Left lobe of liver (tissue), 2 donors: ENCODE data around the gene LIPK. TPM values are rescaled to one million over a fixed set of nuclear protein-coding genes. Genes with fewer than 3 reads are reported as not detected.
"Not testable (repeated sequence)": the region's sequence is repeated elsewhere in the genome, so short reads cannot be mapped to it uniquely, and the experiment has no call there.

Experiments used
- ATAC-seq: fragments of 200-7000 bp; cut with Tn5 transposase; one replicate; pipeline ENCODE4 v1.9.1; 2020; ENCODE audit warnings: mild to moderate bottlenecking, moderate library complexity
- DNase-seq: peaks from one replicate; pipeline ENCODE4 v3.0.0-alpha.2; 2020; ENCODE audit warnings: low spot score
- total RNA-seq: library from RNA; stranded (reverse); gene quantifications from one replicate; pipeline ENCODE4 v1.2.1, GENCODE V29; 2021
- donor health status: DM: no; HTN: no; CAD: no; lungs with moderate emphysema.
- donor health status: DM: no; HTN: yes; CAD: no.

Gene LIPK
- total RNA-seq, 1 donor from 2014 or later = not detected

- DNase-seq (no peak), ATAC-seq (no peak)
Measured at GRCh38 chr10:88715517-88715916, 9.5 kb downstream of the LIPK start.

GRCh38 chr10:88721392-88721791, 15.3 kb downstream of the LIPK start:
- ATAC-seq = no peak
- DNase-seq = no peak

DNA sequence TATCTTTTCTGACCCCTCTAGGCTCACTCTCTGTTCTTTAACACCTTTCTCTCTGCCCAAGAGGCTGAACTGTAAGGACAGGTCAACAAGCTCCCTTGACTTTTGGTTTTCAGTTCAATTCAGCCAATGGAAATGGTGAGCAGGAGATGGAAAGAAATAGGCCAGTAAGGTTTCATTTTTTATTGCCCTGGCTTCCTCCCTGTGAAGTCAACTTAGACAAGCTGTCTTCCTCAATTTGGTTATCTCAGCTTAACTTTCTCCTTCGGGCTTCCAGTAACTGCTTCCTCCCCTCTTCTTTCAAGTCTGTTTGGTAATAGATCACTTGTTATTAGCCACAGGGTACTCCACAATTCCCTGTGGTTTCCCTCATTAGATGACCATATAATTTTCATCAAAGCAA, 19.7 kb downstream of the LIPK start:
- DNase-seq (no peak), ATAC-seq (no peak)

DNA sequence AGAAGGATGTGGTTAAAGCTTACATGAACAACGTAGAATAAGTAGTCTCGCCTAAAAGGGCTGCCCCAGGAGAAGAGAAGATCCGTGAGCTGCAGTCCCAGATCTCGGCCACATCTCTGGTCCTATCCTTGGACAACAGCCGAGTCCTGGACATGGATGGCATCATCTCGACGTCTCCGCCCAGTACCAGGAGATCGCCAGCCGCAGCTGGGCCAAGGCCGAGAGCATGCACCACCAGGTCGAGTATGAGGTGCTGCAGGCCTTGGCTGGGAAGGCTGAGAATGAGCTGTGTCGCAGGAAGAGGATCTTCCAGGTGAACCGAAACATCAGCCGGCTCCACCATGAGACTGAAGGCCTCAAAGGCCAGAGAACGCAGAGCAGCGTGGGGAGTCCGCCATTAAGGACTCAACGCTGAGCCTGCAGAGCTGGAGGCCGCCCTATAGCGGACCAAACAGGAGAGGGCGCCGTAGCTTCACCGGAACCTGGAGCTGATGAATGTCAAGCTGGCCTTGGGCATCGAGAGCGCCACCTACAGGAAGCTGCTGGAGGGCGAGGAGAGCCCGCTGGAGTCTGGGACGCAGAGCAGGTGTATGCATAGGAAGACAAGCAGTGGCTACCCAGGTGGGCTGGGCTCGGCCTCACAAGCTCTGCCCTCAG, 22.2 kb downstream of the LIPK start:
- DNase-seq (no peak), ATAC-seq (no peak)

DNA sequence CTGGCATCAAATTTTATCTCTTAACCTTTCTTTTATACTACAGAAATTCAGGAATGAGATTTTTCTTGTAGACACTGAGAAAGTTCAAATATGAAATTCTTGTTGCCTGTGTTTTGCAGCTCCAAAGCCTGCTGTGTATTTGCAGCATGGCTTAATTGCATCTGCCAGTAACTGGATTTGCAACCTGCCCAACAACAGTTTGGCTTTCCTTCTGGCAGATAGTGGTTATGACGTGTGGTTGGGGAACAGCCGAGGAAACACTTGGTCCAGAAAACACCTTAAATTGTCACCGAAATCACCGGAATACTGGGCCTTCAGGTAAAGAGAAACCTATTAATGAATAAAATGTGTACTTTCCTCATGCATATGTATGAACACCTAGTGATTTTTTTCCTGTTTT, 24.8 kb downstream of the LIPK start:
- ATAC-seq (no peak), DNase-seq (no peak)

GRCh38 chr10:88731296-88731695, 25.2 kb downstream of the LIPK start:
- no peak for ATAC-seq
- no peak for DNase-seq

DNA sequence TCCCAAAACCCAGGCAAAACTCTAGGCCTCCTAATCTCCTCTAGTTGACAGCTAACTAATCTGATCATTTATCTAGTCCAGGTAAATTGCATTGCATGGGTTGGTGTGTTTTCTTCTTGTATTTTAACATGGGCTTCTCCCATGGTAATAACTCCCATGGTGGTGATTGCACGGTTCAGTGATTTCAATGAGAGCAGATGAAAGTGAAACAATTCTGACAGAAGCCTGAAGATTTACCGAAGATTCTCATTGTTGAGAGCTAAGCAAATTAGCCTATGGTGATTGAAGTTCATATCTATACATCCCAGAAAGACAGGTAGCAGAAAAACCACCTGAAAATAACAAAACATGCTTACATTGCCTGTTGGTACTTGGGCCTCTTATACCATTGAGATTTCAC, 27.2 kb downstream of the LIPK start:
- ATAC-seq = no peak
- DNase-seq = no peak

- DNase-seq (no peak), ATAC-seq (no peak)
Measured at GRCh38 chr10:88735661-88736060, 29.6 kb downstream of the LIPK start.

GRCh38 chr10:88741921-88742320, 35.9 kb downstream of the LIPK start:
- ATAC-seq, DNase-seq: not testable (repeated sequence)

DNA sequence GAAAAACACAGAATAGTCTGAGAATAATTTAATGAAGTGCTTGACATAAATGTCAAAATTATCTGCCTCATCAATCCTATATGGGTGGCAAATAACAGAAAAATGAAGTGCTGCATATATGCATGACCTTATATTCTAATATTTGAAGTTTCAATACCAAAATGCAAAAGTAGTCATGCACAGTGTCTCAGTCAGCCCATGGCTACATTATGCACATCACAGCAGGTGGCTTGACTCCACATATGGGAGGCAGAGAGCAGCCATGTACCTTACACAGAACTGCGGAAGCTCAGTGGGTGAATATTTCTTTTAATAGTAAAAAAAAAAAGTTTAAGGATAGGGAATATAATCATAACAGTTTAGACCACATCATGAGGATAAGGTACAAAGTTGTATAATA, 36.4 kb downstream of the LIPK start:
- ATAC-seq (no peak), DNase-seq (no peak)

- ATAC-seq (no peak), DNase-seq (no peak)
Measured at GRCh38 chr10:88744002-88744401, 38.0 kb downstream of the LIPK start.

- ATAC-seq (no peak), DNase-seq (no peak)
Measured at GRCh38 chr10:88745633-88746032, 39.6 kb downstream of the LIPK start.

GRCh38 chr10:88754287-88754686, 48.2 kb downstream of the LIPK start:
- no peak for ATAC-seq
- no peak for DNase-seq

DNA sequence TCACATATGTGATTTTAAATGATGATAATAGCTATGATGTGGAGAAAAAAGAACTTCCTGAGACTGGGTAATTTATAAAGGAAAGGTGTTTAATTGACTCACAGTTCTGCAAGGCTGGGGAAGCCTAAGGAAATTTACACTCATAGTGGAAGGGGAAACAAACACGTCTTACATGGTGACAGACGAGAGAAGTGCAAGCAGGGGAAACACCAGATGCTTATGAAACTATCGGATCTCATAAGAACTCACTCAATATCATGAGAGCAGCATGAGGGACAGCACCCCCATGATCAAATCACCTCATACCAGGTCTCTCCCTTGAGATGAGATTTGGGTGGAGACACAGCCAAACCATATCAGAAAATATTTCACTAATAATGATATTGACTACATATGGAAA, 49.7 kb downstream of the LIPK start:
- DNase-seq (no peak), ATAC-seq (no peak)

GRCh38 chr10:88756660-88757059, 50.6 kb downstream of the LIPK start:
- DNase-seq (no peak), ATAC-seq (no peak)

GRCh38 chr10:88759366-88760101, 53.5 kb downstream of the LIPK start, which contains the start of gene LIPN:
Gene LIPN, plus strand, starts transcription at chr10:88760020. Its CDS starts 1,386 bp downstream, at chr10:88761406.
- ATAC-seq (no peak), DNase-seq (no peak)

DNA sequence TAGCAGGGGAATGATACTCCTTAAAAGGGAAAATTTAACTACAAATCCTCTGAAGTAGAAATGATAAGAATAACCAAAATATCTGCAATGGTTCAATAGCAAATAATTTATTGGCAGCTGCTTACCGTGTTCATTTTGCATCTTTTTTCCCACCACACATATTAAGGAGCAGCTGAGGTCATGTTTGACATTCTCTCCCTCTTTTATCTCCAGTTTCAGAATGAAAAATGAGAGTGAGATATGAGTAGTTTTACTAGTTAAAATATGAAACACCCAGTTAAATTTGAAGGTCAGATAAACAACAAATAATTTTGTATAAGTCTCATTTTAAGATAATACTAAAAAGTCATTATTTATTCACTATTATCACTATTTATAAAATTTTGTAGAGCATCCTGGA, 56.9 kb downstream of the LIPK start:
- DNase-seq = no peak
- ATAC-seq = no peak

DNA sequence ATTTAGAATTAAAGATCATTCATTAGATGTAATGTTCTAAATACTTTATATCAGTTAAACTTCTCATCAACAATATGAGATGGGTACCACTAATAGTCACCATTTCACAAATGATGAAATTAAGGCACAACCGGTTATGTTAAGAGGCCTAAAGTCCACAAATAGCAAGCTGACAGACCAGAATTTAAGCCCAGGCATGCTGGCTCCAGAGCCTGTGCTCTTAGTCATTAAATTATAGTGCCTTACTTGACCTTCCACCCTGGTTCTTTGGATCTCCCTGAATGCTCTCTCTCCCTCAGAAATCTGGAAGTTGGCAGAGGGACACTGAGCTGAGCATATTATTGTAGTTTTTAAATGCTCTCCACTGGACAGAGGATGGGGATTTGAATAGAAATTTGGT, 57.4 kb downstream of the LIPK start:
- no peak for DNase-seq

DNA sequence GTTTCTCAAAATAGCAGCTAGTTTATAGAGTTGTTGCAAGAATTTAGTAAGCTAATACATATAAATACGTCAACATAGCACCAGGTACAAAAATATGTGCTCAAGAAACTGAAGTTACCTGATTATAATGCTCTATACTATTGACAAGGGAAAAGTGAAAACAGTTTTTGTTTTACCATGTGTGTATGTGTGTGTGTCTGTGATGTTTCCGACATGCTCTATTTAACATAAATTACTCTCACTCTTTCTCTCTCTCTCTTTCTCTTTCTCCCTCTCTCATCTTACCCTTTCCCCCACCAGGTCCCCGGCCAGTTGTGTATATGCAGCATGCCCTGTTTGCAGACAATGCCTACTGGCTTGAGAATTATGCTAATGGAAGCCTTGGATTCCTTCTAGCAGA, 58.1 kb downstream of the LIPK start:
- no peak for DNase-seq
- no peak for ATAC-seq

More for the DNA sequence above, 57.4 kb downstream of the LIPK start:
- ATAC-seq = no peak

GRCh38 chr10:88765816-88766215, 59.8 kb downstream of the LIPK start:
- DNase-seq (no peak), ATAC-seq (no peak)

- ATAC-seq (no peak), DNase-seq (no peak)
Measured at GRCh38 chr10:88769384-88769783, 63.3 kb downstream of the LIPK start.

- ATAC-seq = no peak
- no peak for DNase-seq
Measured at GRCh38 chr10:88781206-88781605, 75.2 kb downstream of the LIPK start.

GRCh38 chr10:88782222-88782621, 76.2 kb downstream of the LIPK start:
- ATAC-seq = no peak

More at GRCh38 chr10:88782222-88782621, 76.2 kb downstream of the LIPK start:
- no peak for DNase-seq
